ENCODE data around the gene RAI1.

Gene RAI1

GRCh38 chr17:17782523-17783115 lies 101.4 kb downstream of the RAI1 start (continued):
- TF ChIP-seq ZNF280C (tag by site-specific recombination; IDR thresholded peaks at IDR 0.05): no peak
- TF ChIP-seq ZNF121 (tag by site-specific recombination; IDR thresholded peaks at IDR 0.05): peak; percentile 59; the same call in 1 of the 2 replicates
- no peak for TF ChIP-seq ZNF558 (tag by site-specific recombination; IDR thresholded peaks at IDR 0.05)
- TF ChIP-seq YY2 (tag by site-specific recombination; IDR thresholded peaks at IDR 0.05): no peak
- TF ChIP-seq CTCF (tag by site-specific recombination; IDR thresholded peaks at IDR 0.05): no peak
- peak; percentile 75 for TF ChIP-seq ZIC2 (tag by site-specific recombination; IDR thresholded peaks at IDR 0.05)
- TF ChIP-seq YY1 (tag by site-specific recombination; IDR thresholded peaks at IDR 0.05): no peak
- TF ChIP-seq ZFP69B (tag by site-specific recombination; IDR thresholded peaks at IDR 0.05): no peak
- no peak for TF ChIP-seq ZNF776 (tag by site-specific recombination; IDR thresholded peaks at IDR 0.05; ENCODE audit: borderline replicate concordance)
- peak; percentile 46 for TF ChIP-seq SP2 (tag by site-specific recombination; IDR thresholded peaks at IDR 0.05)
- TF ChIP-seq ZNF341 (tag by site-specific recombination; IDR thresholded peaks at IDR 0.05; ENCODE audit: low read depth): no peak; the same call in 1 of the 2 replicates
- peak; percentile 68 for TF ChIP-seq GLIS1 (tag by site-specific recombination; IDR thresholded peaks at IDR 0.05)
- TF ChIP-seq ZNF596 (tag by site-specific recombination; IDR thresholded peaks at IDR 0.05): no peak
- TF ChIP-seq ZNF510 (tag by site-specific recombination; IDR thresholded peaks at IDR 0.05; ENCODE audit: insufficient replicate concordance): no peak
- no peak for TF ChIP-seq ZNF654 (tag by site-specific recombination; IDR thresholded peaks at IDR 0.05; ENCODE audit: low read depth)
- TF ChIP-seq ZBTB10 (tag by site-specific recombination; IDR thresholded peaks at IDR 0.05): peak; percentile 36; the same call in 1 of the 2 replicates
- no peak for TF ChIP-seq ZNF645 (tag by site-specific recombination; IDR thresholded peaks at IDR 0.05)
- TF ChIP-seq ZNF48 (tag by site-specific recombination; IDR thresholded peaks at IDR 0.05): no peak
- TF ChIP-seq ZNF580 (tag by site-specific recombination; IDR thresholded peaks at IDR 0.05): no peak
- TF ChIP-seq PATZ1 (tag by site-specific recombination; IDR thresholded peaks at IDR 0.05): peak; percentile 0
- 0 out of 2 replicates have a peak, but pooled peaks have one; percentile 17 for TF ChIP-seq ZNF391 (tag by site-specific recombination; IDR thresholded peaks at IDR 0.05; ENCODE audit: borderline replicate concordance, low read depth)
- TF ChIP-seq ZNF19 (tag by site-specific recombination; IDR thresholded peaks at IDR 0.05; ENCODE audit: low read depth): no peak
- no peak for TF ChIP-seq ZBTB20 (tag by site-specific recombination; IDR thresholded peaks at IDR 0.05)
- TF ChIP-seq ZNF555 (tag by site-specific recombination; conservative IDR thresholded peaks at IDR 0.05): no peak
- TF ChIP-seq ZNF544 (tag by site-specific recombination; IDR thresholded peaks at IDR 0.05): no peak
- TF ChIP-seq ZNF670 (tag by site-specific recombination; IDR thresholded peaks at IDR 0.05; ENCODE audit: low read depth): no peak
- no peak for TF ChIP-seq ZNF138 (tag by site-specific recombination; IDR thresholded peaks at IDR 0.05; ENCODE audit: borderline replicate concordance)
- peak; percentile 51 for TF ChIP-seq KLF1 (tag by site-specific recombination; IDR thresholded peaks at IDR 0.05)
- peak; percentile 65 for TF ChIP-seq KLF17 (tag by site-specific recombination; IDR thresholded peaks at IDR 0.05)
- TF ChIP-seq ZBTB8A (tag by site-specific recombination; IDR thresholded peaks at IDR 0.05): peak; percentile 22

Data from HEK293 (cell line).